ENCODE measurements around the gene TSHZ1.

GRCh38 chr18:75319905-75320304, 109.3 kb downstream of the TSHZ1 start:
- TF ChIP-seq REST (IDR thresholded peaks at IDR 0.05) (no peak), CTCF (IDR thresholded peaks at IDR 0.05; ENCODE audit: low read depth, low read length, missing input control) (no peak), RAD21 (IDR thresholded peaks at IDR 0.05) (no peak), YY1 (IDR thresholded peaks at IDR 0.05) (no peak), ZBTB33 (IDR thresholded peaks at IDR 0.05) (no peak), ATF3 (IDR thresholded peaks at IDR 0.05) (no peak)
